HG03432 (cell line): ENCODE results near the gene FBXL15.

Source experiments
- ATAC-seq: cut with Tn5 transposase; IDR thresholded peaks from one replicate; pipeline ENCODE4 v1.9.1; 2021; ENCODE audit warnings: mild to moderate bottlenecking, moderate library complexity; ENCODE audit not compliant: unreplicated experiment

FBXL15 gene

GRCh38 chr10:102409604-102410428 lies 10.8 kb upstream of the FBXL15 start:
- no peak for ATAC-seq

- ATAC-seq: no peak
These were observed 10.1 kb upstream of the FBXL15 start for GRCh38 chr10:102410429-102411073.

GRCh38 chr10:102411341-102412255 lies 9.0 kb upstream of the FBXL15 start:
- no peak for ATAC-seq

GRCh38 chr10:102412293-102412692 lies 8.3 kb upstream of the FBXL15 start:
- no peak for ATAC-seq

GRCh38 chr10:102413053-102413705 lies 7.5 kb upstream of the FBXL15 start:
- ATAC-seq: no peak

- no peak for ATAC-seq
These were observed 6.7 kb upstream of the FBXL15 start for GRCh38 chr10:102413806-102414561.

GRCh38 chr10:102414749-102415148 lies 5.9 kb upstream of the FBXL15 start:
- ATAC-seq: no peak

- no peak for ATAC-seq
These were observed 4.4 kb upstream of the FBXL15 start for GRCh38 chr10:102416283-102416682.

- ATAC-seq: no peak
These were observed 3.9 kb upstream of the FBXL15 start for GRCh38 chr10:102416695-102417094.

GRCh38 chr10:102418622-102419268 lies 1.9 kb upstream of the FBXL15 start, which contains the start of gene PSD:
Gene PSD (minus strand): TSS chr10:102418785. CDS start chr10:102417038, 1,747 bp downstream.
- no peak for ATAC-seq

GRCh38 chr10:102419269-102420180 lies 1.1 kb upstream of the FBXL15 start:
- no peak for ATAC-seq

- ATAC-seq: no peak
These were observed 389 bp upstream of the FBXL15 start for GRCh38 chr10:102420181-102420713.

- ATAC-seq: peak; percentile 5
These were observed 796 bp downstream of the FBXL15 start for GRCh38 chr10:102421507-102421756.

GRCh38 chr10:102421757-102422512 lies 1.3 kb downstream of the FBXL15 start:
- ATAC-seq: no peak

- no peak for ATAC-seq
These were observed 2.0 kb downstream of the FBXL15 start for GRCh38 chr10:102422545-102423129.

GRCh38 chr10:102423372-102423968 lies 2.8 kb downstream of the FBXL15 start:
- no peak for ATAC-seq

GRCh38 chr10:102424145-102424544 lies 3.5 kb downstream of the FBXL15 start:
- no peak for ATAC-seq
